K562 (cell line): ENCODE results near the gene BFSP1. TPM values are rescaled to one million over a fixed set of nuclear protein-coding genes. Genes with fewer than 3 reads are reported as not detected.

Source experiments
- DIDO1 ChIP-seq: fragments of 450-650 bp; IDR thresholded peaks from 2 replicates; pipeline ENCODE4 v1.6.1; 2016; ENCODE audit warnings: low read depth, missing biosample characterization, missing genetic modification characterization
- E2F8 ChIP-seq: fragments of 450-650 bp; IDR thresholded peaks from 2 replicates; pipeline ENCODE4 v1.7.1; 2018; ENCODE audit warnings: mild to moderate bottlenecking, low read depth; ENCODE audit not compliant: partially characterized antibody
- KAT2B ChIP-seq: IDR thresholded peaks from one replicate; pipeline ENCODE4 v1.6.1; 2012; ENCODE audit warnings: low read depth, mild to moderate bottlenecking, control low read depth, inconsistent platforms, low read length, moderate library complexity
- KDM1A ChIP-seq, 2 experiments: fragments of 450-650 bp; IDR thresholded peaks; 2 replicates each; pipeline ENCODE4 v1.6.1; 2016; ENCODE audit warnings: mild to moderate bottlenecking in 2 of 2
- NRF1 ChIP-seq, 2 experiments: fragments of 450-650 bp; IDR thresholded peaks in 1 of 2; conservative IDR thresholded peaks in 1 of 2; 2 replicates each; pipeline ENCODE4 v1.6.1; 2014; ENCODE audit warnings: mild to moderate bottlenecking in 2 of 2
- POLR2B ChIP-seq: fragments of 450-650 bp; IDR thresholded peaks from 2 replicates; pipeline ENCODE4 v1.6.1; 2018; ENCODE audit warnings: low read depth; ENCODE audit not compliant: partially characterized antibody
- ZBTB33 ChIP-seq: sonication (generic); formaldehyde crosslinking; IDR thresholded peaks from 2 replicates; pipeline ENCODE4 v1.8.1; 2023; ENCODE audit warnings: mild to moderate bottlenecking, missing genetic modification reagents
- ZNF212 ChIP-seq: fragments of 450-650 bp; formaldehyde crosslinking; IDR thresholded peaks from 2 replicates; pipeline ENCODE4 v1.4.0; 2020; ENCODE audit warnings: mild to moderate bottlenecking
- ZNF239 ChIP-seq: fragments of 250-450 bp; sonication (Bioruptor Pico); IDR thresholded peaks from 2 replicates; pipeline ENCODE4 v1.4.0; 2020; ENCODE audit warnings: mild to moderate bottlenecking
- ZNF668 ChIP-seq: fragments of 250-450 bp; sonication (Bioruptor Pico); IDR thresholded peaks from 2 replicates; pipeline ENCODE4 v1.8.0; 2022; ENCODE audit warnings: mild to moderate bottlenecking, inconsistent platforms
- polyA plus RNA-seq, 8 experiments: library from polyadenylated mRNA; depleted of rRNA in 4 of 8; stranded (reverse) in 5 of 8; unstranded in 3 of 8; fragments of >200 nt; fragmentation: Nextera tagmentation in 2 of 8; fragmentation: Illumina TruSeq in 1 of 8; extraction: Ambion mirVana in 2 of 8; extraction: Trizol in 1 of 8; gene quantifications; 2 replicates each; pipeline versions ENCODE4 v1.2.1 to v1.2.3, GENCODE V29; 2011 to 2014; ENCODE audit warnings: inconsistent platforms in 1 of 8, missing spikeins in 1 of 8
- total RNA-seq, 7 experiments: library from RNA; depleted of rRNA in 6 of 7; stranded (reverse); fragments of >200 nt in 6 of 7; fragmentation: Illumina TruSeq in 2 of 7; extraction: Trizol in 2 of 7; gene quantifications; 2 replicates each; pipeline versions ENCODE4 v1.2.1 to v1.2.3, GENCODE V29; 2011 to 2021; ENCODE audit warnings: low replicate concordance in 1 of 7

BFSP1 gene
- total and polyA plus RNA-seq, 9 of the 15 experiments (the other 6 are each of a cell fraction or from before 2014, with no cell fraction given): 0.09 to 0.86 (median 0.40) TPM

GRCh38 chr20:17572034-17572638 lies 41.0 kb upstream of the BFSP1 start (continued):
- TF ChIP-seq KAT2B: no peak
- no peak for TF ChIP-seq ZNF668 (CRISPR knock-in tag)
- no peak for TF ChIP-seq E2F8
- no peak for TF ChIP-seq ZNF212 (CRISPR knock-in tag)
- TF ChIP-seq DIDO1: no peak
- no peak for TF ChIP-seq KDM1A (IDR thresholded peaks at IDR 0.05)
- TF ChIP-seq POLR2B: no peak
- TF ChIP-seq ZNF239: no peak
- no peak for TF ChIP-seq NRF1 (conservative IDR thresholded peaks at IDR 0.05 in 1 of 2, IDR thresholded peaks at IDR 0.05 in 1 of 2)
- no peak for TF ChIP-seq ZBTB33 (CRISPR knock-in tag)
